Bronchial epithelial cell (primary cell): ENCODE measurements around the gene SPRED3. TPM values are rescaled to one million over a fixed set of nuclear protein-coding genes. Genes with fewer than 3 reads are reported as not detected.
A peak's percentile ranks its signal among the peaks of the same experiment; 100 is the strongest.
"Not testable (repeated sequence)": the region's sequence is repeated elsewhere in the genome, so short reads cannot be mapped to it uniquely, and the experiment has no call there.

Source experiments
- DNase-seq: peaks from one replicate; pipeline ENCODE4 v3.0.0-alpha.2; 2010; ENCODE audit warnings: low read depth
- FAIRE-seq: peaks from 2 replicates; lab custom pipeline; 2011; peaks lifted over from hg19 to GRCh38; lab: Jason Lieb, UNC
- H3K27me3 ChIP-seq: 2 replicates; pipeline ENCODE4 v1.5.1; 2011; ENCODE audit warnings: low read length; ENCODE audit not compliant: control insufficient read depth, insufficient read depth
- H3K36me3 ChIP-seq: 2 replicates; pipeline ENCODE4 v1.5.1; 2011; ENCODE audit warnings: low read length; ENCODE audit not compliant: control insufficient read depth, insufficient read depth
- H3K4me3 ChIP-seq: 2 replicates; pipeline ENCODE4 v1.5.1; 2011; ENCODE audit warnings: mild to moderate bottlenecking, low read depth, low read length, control low read depth
- CTCF ChIP-seq: IDR thresholded peaks from 2 replicates; pipeline ENCODE4 v1.5.1; 2011; ENCODE audit warnings: mild to moderate bottlenecking, moderate library complexity, low read length, control low read depth, inconsistent platforms; ENCODE audit not compliant: insufficient read depth, severe bottlenecking
- total RNA-seq: library from RNA; depleted of rRNA; stranded (reverse); fragments of >200 nt; gene quantifications from 2 replicates; pipeline ENCODE4 v1.2.1, GENCODE V29; 2014

Gene SPRED3, protein sequence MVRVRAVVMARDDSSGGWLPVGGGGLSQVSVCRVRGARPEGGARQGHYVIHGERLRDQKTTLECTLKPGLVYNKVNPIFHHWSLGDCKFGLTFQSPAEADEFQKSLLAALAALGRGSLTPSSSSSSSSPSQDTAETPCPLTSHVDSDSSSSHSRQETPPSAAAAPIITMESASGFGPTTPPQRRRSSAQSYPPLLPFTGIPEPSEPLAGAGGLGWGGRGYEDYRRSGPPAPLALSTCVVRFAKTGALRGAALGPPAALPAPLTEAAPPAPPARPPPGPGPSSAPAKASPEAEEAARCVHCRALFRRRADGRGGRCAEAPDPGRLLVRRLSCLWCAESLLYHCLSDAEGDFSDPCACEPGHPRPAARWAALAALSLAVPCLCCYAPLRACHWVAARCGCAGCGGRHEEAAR
- 0.13 and 0.26 TPM in 2 replicates for total RNA-seq

DNA sequence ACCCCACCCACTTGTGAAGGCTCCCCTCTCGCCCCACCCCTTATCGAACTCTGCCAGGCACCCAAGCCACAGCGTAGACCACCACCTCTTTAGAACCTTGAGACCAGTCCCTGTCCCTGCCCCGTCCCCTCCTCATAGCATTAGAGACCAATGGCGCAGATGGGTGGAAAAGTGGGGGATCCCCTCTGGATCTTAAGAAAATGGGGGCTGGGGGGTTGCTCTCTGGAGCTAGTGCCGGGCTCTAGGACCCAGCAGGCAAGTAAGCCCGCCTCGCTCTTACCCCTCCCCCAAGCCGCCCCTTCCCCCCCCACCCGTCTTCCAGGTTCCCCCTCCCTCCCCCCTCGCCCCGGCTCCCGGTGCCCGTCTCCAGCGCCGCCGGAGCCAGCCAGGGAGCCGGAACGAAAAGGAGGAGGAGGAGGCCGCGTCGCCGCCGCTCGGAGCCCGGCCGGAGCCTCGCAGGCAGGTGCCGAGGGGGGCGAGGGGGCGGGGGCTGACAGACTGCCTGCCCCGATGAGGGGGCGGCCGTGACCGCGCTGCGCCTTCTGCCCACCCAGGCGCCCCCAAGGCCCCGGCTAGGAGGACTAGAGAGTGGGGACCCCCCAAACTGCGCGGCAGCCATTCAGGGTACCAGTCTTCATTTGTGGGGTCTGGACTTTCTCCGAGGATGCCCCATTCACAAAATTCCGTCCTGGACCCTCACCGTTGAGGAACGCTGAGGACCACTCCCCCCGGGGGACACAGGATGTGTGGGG lies at the start of gene SPRED3:
Gene SPRED3, plus strand, starts transcription at position 349 of the 752 bp plus-strand sequence. CDS start 1,606 bp downstream, outside the sequence.
- Histone ChIP-seq H3K4me3 (peak within 1 kb of the TSS; percentile 63), H3K36me3 (peaks cover 2% of the 10 kb centered on the region), H3K27me3 (no peaks in the 10 kb centered on the region)
- DNase-seq (no peak), FAIRE-seq (no peak)
- TF ChIP-seq CTCF, result no peak

DNA sequence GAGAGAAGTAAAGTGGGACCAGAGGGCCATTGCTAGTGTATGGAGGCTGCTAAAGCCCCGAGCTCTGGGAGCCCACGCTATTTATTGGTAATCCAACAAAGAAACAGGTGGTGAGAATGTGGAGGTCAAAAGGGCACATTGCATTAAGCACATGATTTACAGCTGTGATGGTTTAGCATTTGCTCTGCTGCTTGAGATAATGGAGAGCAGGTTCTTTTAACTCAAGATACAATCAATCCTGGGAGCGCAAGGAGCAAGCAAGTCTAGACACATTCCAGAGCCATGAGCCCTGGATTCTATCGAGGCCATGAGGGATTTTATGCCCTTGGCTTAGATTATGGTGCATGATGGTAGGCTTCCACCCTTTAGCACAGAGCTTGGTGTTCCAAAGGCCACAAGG lies 49.5 kb upstream of the SPRED3 start:
- not testable (repeated sequence) for H3K27me3 ChIP-seq, H3K36me3 ChIP-seq, DNase-seq, H3K4me3 ChIP-seq, FAIRE-seq

GRCh38 chr19:38340927-38341326 lies 47.6 kb upstream of the SPRED3 start:
- no peak for TF ChIP-seq CTCF
- FAIRE-seq (no peak), DNase-seq (no peak)
- Histone ChIP-seq H3K4me3 (no peak overlapping the region), H3K36me3 (peaks cover 6% of the 10 kb centered on the region), H3K27me3 (no peaks in the 10 kb centered on the region)

- no peak for TF ChIP-seq CTCF
- no peak for FAIRE-seq
Measured at GRCh38 chr19:38346837-38347236, 41.7 kb upstream of the SPRED3 start.

DNA sequence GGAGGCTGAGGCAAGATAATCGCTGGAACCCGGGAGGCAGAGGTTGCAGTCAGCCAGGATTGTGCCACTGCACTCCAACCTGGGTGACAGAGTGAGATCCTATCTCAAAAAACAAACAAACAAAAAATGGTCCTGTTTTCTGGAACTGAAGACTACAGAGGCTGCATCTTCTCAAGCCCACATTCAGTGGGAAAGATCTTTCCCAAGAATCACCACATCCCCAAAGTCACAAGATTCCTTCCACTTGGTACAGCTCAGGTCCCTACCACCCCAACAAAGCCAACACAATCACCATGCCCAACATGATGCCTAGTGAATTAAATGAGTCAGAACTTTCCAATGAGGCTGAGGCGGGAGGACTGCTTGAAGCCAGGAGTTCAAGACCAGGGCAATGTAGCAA lies 37.6 kb upstream of the SPRED3 start:
- Histone ChIP-seq H3K36me3 (no peaks in the 10 kb centered on the region), H3K4me3 (no peak overlapping the region), H3K27me3 (peaks cover 5% of the 10 kb centered on the region)
- FAIRE-seq (no peak), DNase-seq (no peak)
- TF ChIP-seq CTCF, result no peak

More at GRCh38 chr19:38346837-38347236, 41.7 kb upstream of the SPRED3 start:
- Histone ChIP-seq H3K36me3 (no peaks in the 10 kb centered on the region), H3K27me3 (no peaks in the 10 kb centered on the region), H3K4me3 (no peak overlapping the region)
- no peak for DNase-seq

DNA sequence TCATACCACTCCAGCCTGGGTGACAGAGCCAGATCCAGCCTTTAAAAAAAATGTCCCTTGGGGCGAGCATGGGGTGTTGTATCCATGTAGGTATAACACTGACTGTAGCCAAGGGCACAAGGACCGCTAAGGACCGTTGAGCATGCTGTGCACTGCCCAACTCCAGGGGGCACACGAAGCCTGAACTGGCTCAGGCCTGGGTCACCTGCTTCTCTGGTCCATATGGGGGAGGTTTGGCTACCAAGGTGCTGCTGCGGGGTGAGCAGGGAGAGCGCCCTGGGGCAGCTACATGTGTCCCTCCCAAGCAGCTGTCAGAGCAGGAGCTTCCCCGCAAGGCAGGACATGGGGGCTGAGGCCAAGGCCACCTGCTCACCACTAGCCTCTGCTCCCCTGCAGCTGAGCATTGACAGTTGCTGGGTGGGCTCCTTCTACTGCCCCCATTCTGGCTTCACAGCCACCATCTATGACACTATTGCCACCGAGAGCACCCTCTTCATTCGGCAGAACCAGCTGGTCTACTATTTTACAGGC lies 36.6 kb upstream of the SPRED3 start:
- TF ChIP-seq CTCF, result no peak
- H3K4me3 ChIP-seq, result no peak overlapping the region
- DNase-seq (no peak), FAIRE-seq (no peak)
- H3K36me3 ChIP-seq, result no peaks in the 10 kb centered on the region
- peaks cover 8% of the 10 kb centered on the region for H3K27me3 ChIP-seq
